ENCODE results near the gene NINJ2.

The NINJ2 gene

DNA sequence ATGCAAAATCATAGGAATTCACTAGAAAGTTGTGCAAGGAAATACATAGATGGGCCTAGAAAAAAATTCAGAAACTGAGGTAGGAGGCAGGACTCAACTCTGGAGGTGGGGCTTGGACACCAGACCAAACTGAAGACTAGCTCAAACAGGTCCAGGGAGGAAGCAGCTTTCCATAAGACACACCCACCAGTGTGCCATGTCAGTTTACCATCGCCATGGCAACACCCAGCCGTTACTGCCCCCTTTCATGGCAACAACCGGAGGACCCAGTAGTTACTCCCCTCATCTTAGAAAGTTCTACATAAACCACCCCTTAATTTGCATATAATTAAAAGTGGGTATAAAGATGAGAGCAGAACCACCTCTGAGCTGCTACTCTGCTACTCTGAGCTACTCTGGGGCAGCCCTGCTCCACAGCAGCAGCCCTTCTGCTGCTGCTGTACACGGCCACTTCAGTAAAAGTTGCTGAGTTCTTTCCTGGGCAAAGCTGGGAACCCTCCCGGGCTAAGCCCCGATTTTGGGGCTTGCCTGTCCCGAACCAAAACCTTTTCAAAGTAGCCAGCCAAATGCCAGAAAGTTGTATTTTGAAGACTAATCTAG is 30.8 kb upstream of the NINJ2 start:
- H3K4me1 ChIP-seq (ENCODE audit: control insufficient read depth, insufficient read depth, low read length, poor library complexity, severe bottlenecking): no peaks in the 10 kb centered on the region
- no peaks in the 10 kb centered on the region for H3K36me3 ChIP-seq (ENCODE audit: control insufficient read depth, insufficient read depth, low read length)
- no peak overlapping the region for H3K4me3 ChIP-seq (ENCODE audit: extremely low read depth, insufficient read depth, low read length, poor library complexity, severe bottlenecking)
- peaks cover 18% of the 10 kb centered on the region for H3K9me3 ChIP-seq (ENCODE audit: control insufficient read depth, low read length)
- WGBS, 2 experiments (ENCODE audit: insufficient coverage in 2 of 2): 94 to 98% methylated on average over 4 to 5 of the region's 7 CpGs
- no peak overlapping the region for H3K27ac ChIP-seq (ENCODE audit: low read depth, low read length, severe bottlenecking)

DNA sequence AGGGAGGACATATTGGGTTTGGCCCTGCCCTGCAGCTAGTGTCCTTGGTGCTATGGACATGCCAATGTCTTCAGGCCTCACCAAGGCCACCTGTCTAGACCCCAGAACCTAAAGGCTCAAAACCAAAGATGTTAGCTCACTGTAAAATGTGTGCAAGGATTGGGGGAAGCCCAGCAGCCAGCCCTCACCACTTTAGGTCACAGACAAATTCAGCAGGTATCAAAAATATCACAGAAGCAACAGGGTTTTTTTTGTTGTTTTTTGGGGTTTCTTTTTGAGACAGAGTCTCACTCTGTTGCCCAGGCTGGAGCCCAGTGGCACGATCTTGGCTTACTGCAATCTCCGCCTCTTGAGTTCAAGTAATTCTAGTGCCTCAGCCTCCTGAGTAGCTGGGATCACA is 29.0 kb upstream of the NINJ2 start:
- Histone ChIP-seq H3K4me3 (ENCODE audit: extremely low read depth, insufficient read depth, low read length, poor library complexity, severe bottlenecking) (no peak overlapping the region), H3K27ac (ENCODE audit: low read depth, low read length, severe bottlenecking) (no peak overlapping the region), H3K4me1 (ENCODE audit: control insufficient read depth, insufficient read depth, low read length, poor library complexity, severe bottlenecking) (no peaks in the 10 kb centered on the region), H3K9me3 (ENCODE audit: control insufficient read depth, low read length) (peaks cover 6% of the 10 kb centered on the region), H3K36me3 (ENCODE audit: control insufficient read depth, insufficient read depth, low read length) (no peaks in the 10 kb centered on the region)
- WGBS, 2 experiments (ENCODE audit: insufficient coverage in 2 of 2): 100% methylated on average over 1 of the region's 2 CpGs; no CpG with 5 or more reads in 1 of the 2 experiments

DNA sequence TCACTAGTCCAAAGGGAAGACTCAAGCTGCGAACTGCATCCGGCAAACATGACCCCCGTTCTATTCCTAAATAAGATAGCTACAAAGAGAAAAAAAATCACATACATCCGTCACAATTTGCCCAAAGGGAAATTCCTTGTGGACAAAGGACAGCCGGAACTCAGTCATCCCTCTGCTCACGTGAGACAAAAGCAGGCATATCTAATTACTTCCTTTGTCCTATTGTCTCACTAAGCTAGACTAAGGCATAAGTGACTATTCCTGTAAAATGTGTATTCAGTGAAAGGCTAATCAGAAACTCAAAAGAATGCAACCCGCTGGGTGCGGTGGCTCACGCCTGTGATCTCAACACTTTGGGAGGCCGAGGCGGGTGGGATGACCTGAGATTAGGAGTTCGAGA is 27.2 kb upstream of the NINJ2 start:
- WGBS, 2 experiments (ENCODE audit: insufficient coverage in 2 of 2): 86 to 96% methylated on average over 4 to 6 of the region's 12 CpGs
- Histone ChIP-seq H3K9me3 (ENCODE audit: control insufficient read depth, low read length) (peaks cover 4% of the 10 kb centered on the region), H3K4me1 (ENCODE audit: control insufficient read depth, insufficient read depth, low read length, poor library complexity, severe bottlenecking) (no peaks in the 10 kb centered on the region), H3K4me3 (ENCODE audit: extremely low read depth, insufficient read depth, low read length, poor library complexity, severe bottlenecking) (no peak overlapping the region), H3K36me3 (ENCODE audit: control insufficient read depth, insufficient read depth, low read length) (no peaks in the 10 kb centered on the region), H3K27ac (ENCODE audit: low read depth, low read length, severe bottlenecking) (no peak overlapping the region)

DNA sequence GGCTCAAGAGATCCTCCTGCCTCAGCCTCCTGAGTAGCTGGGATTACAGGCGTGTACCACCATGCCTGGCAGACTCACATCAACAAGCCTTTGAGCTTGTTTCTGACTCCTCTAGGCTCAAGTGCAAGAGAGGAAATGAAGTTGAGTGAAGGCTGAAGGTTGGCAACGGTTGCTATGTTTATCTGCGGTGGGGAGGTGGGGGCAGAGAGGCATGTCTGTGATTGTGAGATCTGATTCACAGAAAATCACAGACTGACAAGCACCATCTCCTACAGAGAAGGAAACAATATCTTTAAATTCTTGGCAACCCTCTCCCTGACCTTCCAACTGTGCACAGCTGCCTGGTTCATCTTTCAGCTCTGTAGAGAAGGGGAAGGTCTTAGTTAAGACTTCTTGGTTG is 22.1 kb upstream of the NINJ2 start:
- WGBS, 2 experiments (ENCODE audit: insufficient coverage in 2 of 2): 75 to 88% methylated on average over 1 to 2 of the region's 3 CpGs
- H3K36me3 ChIP-seq (ENCODE audit: control insufficient read depth, insufficient read depth, low read length): no peaks in the 10 kb centered on the region
- H3K4me1 ChIP-seq (ENCODE audit: control insufficient read depth, insufficient read depth, low read length, poor library complexity, severe bottlenecking): no peaks in the 10 kb centered on the region
- no peak overlapping the region for H3K4me3 ChIP-seq (ENCODE audit: extremely low read depth, insufficient read depth, low read length, poor library complexity, severe bottlenecking)
- peak overlapping the region; percentile 18 for H3K27ac ChIP-seq (ENCODE audit: low read depth, low read length, severe bottlenecking)
- H3K9me3 ChIP-seq (ENCODE audit: control insufficient read depth, low read length): no peaks in the 10 kb centered on the region

DNA sequence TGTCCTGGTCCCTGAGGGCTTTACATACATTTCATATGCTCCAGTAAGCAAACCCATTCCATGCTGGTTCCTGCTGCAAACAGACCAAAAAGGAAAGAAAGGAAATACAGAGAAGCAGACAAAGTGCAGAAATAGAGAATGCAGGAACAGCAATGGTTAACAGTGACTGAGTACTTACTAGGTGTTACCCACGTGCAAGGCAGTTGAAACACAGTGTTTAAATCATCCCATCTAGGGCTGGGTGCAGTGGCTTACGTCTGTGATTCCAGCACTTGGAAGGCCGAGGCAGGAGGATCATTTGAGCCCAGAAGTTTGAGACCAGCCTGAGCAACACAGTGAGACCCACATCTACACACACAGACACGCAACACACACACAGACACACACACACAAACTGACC is 21.2 kb upstream of the NINJ2 start:
- Histone ChIP-seq H3K9me3 (ENCODE audit: control insufficient read depth, low read length) (no peaks in the 10 kb centered on the region), H3K4me3 (ENCODE audit: extremely low read depth, insufficient read depth, low read length, poor library complexity, severe bottlenecking) (no peak overlapping the region), H3K4me1 (ENCODE audit: control insufficient read depth, insufficient read depth, low read length, poor library complexity, severe bottlenecking) (no peaks in the 10 kb centered on the region), H3K36me3 (ENCODE audit: control insufficient read depth, insufficient read depth, low read length) (no peaks in the 10 kb centered on the region), H3K27ac (ENCODE audit: low read depth, low read length, severe bottlenecking) (no peak overlapping the region)
- WGBS, 2 experiments (ENCODE audit: insufficient coverage in 2 of 2): 73 to 83% methylated on average over 2 to 3 of the region's 4 CpGs

- Histone ChIP-seq H3K4me1 (ENCODE audit: control insufficient read depth, insufficient read depth, low read length, poor library complexity, severe bottlenecking) (no peaks in the 10 kb centered on the region), H3K27ac (ENCODE audit: low read depth, low read length, severe bottlenecking) (no peak overlapping the region), H3K36me3 (ENCODE audit: control insufficient read depth, insufficient read depth, low read length) (no peaks in the 10 kb centered on the region), H3K9me3 (ENCODE audit: control insufficient read depth, low read length) (no peaks in the 10 kb centered on the region), H3K4me3 (ENCODE audit: extremely low read depth, insufficient read depth, low read length, poor library complexity, severe bottlenecking) (no peak overlapping the region)
- WGBS, 2 experiments (ENCODE audit: insufficient coverage in 2 of 2): 96 to 97% methylated on average over 4 to 7 of the region's 10 CpGs
These were observed 18.5 kb upstream of the NINJ2 start for GRCh38 chr12:681568-682256.

DNA sequence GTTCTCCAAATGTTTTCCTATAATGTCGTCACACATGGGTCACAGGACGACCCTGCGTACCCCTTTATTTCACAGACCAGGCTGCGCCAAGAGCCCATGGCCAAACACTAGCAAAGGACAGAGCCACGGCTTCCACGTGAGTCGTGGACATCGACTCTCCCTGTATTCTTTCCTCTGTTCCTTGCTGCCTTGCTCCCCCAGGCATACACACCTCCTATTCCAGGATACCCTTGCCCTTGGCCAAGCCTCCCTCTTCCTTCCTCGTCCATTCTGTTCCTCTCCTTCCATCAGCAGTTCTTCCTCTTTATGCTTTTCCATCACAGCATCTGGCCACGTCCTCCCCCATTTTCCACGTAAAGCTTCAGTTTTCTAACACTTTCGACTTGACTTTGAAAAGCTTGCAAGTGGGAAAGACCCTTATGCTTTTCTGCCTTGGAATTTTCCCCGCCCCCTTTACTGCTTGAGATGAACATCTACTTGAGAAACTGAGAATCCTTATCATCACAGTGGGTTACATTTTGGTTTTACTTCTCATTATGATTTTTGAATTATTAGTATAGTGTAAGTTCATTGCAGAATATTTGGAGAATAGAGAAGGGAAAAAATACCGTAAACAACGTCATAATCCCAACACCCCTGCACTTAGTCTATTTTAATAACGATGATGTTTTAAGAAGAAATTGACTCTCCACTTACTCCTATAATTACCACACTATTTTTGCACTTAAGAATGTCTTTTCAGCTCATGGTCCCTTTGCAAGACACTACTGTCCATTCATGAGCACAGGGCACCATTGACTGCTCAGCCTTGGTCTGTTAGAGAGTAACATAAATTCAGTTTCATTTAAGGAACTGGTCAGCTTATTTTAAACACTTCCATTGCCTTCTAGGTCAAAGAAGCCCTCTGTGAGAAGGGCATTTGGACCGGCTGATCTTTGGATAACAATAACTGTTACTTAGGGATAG is 15.8 kb upstream of the NINJ2 start:
- Histone ChIP-seq H3K27ac (ENCODE audit: low read depth, low read length, severe bottlenecking) (no peak overlapping the region), H3K4me3 (ENCODE audit: extremely low read depth, insufficient read depth, low read length, poor library complexity, severe bottlenecking) (no peak overlapping the region), H3K4me1 (ENCODE audit: control insufficient read depth, insufficient read depth, low read length, poor library complexity, severe bottlenecking) (no peaks in the 10 kb centered on the region), H3K9me3 (ENCODE audit: control insufficient read depth, low read length) (no peaks in the 10 kb centered on the region), H3K36me3 (ENCODE audit: control insufficient read depth, insufficient read depth, low read length) (no peaks in the 10 kb centered on the region)
- WGBS, 2 experiments (ENCODE audit: insufficient coverage in 2 of 2): 91 to 96% methylated on average over 10 to 13 of the region's 17 CpGs

GRCh38 chr12:675562-675961 is 12.3 kb upstream of the NINJ2 start:
- no peaks in the 10 kb centered on the region for H3K4me1 ChIP-seq (ENCODE audit: control insufficient read depth, insufficient read depth, low read length, poor library complexity, severe bottlenecking)
- 94 to 100% methylated on average over 1 to 2 of the region's 4 CpGs for WGBS, 2 experiments (ENCODE audit: insufficient coverage in 2 of 2)
- H3K4me3 ChIP-seq (ENCODE audit: extremely low read depth, insufficient read depth, low read length, poor library complexity, severe bottlenecking): no peak overlapping the region
- no peaks in the 10 kb centered on the region for H3K36me3 ChIP-seq (ENCODE audit: control insufficient read depth, insufficient read depth, low read length)
- H3K9me3 ChIP-seq (ENCODE audit: control insufficient read depth, low read length): no peaks in the 10 kb centered on the region
- no peak overlapping the region for H3K27ac ChIP-seq (ENCODE audit: low read depth, low read length, severe bottlenecking)

DNA sequence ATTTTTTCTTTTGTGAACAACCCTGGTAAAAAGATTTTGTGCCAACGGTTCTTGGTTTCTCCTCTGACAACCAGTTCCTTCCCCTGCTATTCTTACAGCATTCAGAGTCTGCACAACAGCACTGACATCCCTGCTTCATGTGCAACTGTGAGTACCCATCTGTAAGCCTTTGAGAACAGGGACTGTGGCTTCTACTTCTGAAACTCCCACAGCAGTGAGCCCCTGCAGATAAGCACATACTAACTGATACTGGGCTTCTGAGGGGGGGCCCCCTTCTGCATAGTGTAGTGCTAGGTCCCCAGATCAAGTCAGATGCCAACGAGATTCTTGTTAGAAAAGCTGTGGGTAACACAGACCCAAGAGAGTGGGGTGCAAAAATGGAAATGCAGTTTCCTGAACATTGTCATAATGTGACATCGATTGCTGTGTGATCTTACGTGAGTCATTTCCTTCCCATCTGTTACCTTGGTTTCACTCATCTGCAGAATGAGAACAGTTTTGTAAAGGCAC is 11.1 kb upstream of the NINJ2 start:
- WGBS, 2 experiments (ENCODE audit: insufficient coverage in 2 of 2): 69 to 72% methylated on average over 2 of the region's 4 CpGs
- Histone ChIP-seq H3K9me3 (ENCODE audit: control insufficient read depth, low read length) (no peaks in the 10 kb centered on the region), H3K36me3 (ENCODE audit: control insufficient read depth, insufficient read depth, low read length) (no peaks in the 10 kb centered on the region), H3K4me1 (ENCODE audit: control insufficient read depth, insufficient read depth, low read length, poor library complexity, severe bottlenecking) (no peaks in the 10 kb centered on the region), H3K4me3 (ENCODE audit: extremely low read depth, insufficient read depth, low read length, poor library complexity, severe bottlenecking) (no peak overlapping the region), H3K27ac (ENCODE audit: low read depth, low read length, severe bottlenecking) (no peak overlapping the region)

GRCh38 chr12:673849-674248 is 10.6 kb upstream of the NINJ2 start:
- no peaks in the 10 kb centered on the region for H3K4me1 ChIP-seq (ENCODE audit: control insufficient read depth, insufficient read depth, low read length, poor library complexity, severe bottlenecking)
- WGBS, 2 experiments (ENCODE audit: insufficient coverage in 2 of 2): 60% methylated on average over 1 of the region's 3 CpGs; no CpG with 5 or more reads in 1 of the 2 experiments
- H3K9me3 ChIP-seq (ENCODE audit: control insufficient read depth, low read length): no peaks in the 10 kb centered on the region
- no peak overlapping the region for H3K4me3 ChIP-seq (ENCODE audit: extremely low read depth, insufficient read depth, low read length, poor library complexity, severe bottlenecking)
- H3K36me3 ChIP-seq (ENCODE audit: control insufficient read depth, insufficient read depth, low read length): no peaks in the 10 kb centered on the region
- no peak overlapping the region for H3K27ac ChIP-seq (ENCODE audit: low read depth, low read length, severe bottlenecking)
